Measurements from ENCODE around the gene TMEM200A.

DNA sequence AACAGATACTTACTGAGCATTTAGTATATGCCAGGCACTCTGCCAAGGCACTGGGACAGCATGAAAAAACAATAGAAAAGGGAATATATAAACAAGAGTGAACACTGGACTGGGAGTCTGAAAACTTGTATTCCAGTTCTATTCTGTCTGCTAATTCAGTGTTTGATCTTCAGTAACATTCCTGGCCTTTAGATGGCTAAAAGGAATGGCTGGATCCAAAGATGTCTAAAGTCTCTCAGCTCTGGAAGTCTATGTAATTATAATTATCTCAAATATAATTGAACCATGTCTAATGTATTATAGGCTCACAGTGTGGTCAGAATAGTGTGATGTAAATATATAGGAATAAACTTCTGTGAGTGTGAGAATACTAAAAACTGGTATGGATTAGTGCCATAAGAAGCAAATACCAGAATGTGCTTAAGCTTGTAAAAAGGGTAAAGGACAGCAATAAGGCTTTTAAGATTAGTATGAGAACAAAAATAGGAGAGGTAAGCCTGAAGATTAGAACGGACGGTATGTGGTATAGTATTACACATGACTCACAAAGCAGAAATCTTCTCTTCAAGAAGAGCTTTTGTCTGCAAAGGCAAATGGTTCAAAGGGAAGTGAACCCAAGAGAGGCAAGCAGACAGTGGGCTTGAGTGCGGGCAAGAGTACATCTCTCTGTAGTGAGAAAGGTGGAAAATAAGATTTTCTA is 68.5 kb downstream of the TMEM200A start:
- TF ChIP-seq EZH2 (IDR thresholded peaks at IDR 0.05; ENCODE audit: borderline replicate concordance, insufficient read depth, low read length, poor library complexity, severe bottlenecking) (no peak), TAF1 (IDR thresholded peaks at IDR 0.05; ENCODE audit: low read depth) (no peak), EP300 (conservative IDR thresholded peaks at IDR 0.05; ENCODE audit: poor library complexity, severe bottlenecking) (no peak), POLR2AphosphoS5 (IDR thresholded peaks at IDR 0.05) (no peak), RAD21 (conservative IDR thresholded peaks at IDR 0.05) (no peak)
- TF ChIP-seq, protein P1, sequence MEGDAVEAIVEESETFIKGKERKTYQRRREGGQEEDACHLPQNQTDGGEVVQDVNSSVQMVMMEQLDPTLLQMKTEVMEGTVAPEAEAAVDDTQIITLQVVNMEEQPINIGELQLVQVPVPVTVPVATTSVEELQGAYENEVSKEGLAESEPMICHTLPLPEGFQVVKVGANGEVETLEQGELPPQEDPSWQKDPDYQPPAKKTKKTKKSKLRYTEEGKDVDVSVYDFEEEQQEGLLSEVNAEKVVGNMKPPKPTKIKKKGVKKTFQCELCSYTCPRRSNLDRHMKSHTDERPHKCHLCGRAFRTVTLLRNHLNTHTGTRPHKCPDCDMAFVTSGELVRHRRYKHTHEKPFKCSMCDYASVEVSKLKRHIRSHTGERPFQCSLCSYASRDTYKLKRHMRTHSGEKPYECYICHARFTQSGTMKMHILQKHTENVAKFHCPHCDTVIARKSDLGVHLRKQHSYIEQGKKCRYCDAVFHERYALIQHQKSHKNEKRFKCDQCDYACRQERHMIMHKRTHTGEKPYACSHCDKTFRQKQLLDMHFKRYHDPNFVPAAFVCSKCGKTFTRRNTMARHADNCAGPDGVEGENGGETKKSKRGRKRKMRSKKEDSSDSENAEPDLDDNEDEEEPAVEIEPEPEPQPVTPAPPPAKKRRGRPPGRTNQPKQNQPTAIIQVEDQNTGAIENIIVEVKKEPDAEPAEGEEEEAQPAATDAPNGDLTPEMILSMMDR (IDR thresholded peaks at IDR 0.05; ENCODE audit: poor library complexity, severe bottlenecking) = no peak
- TF ChIP-seq, protein P2, sequence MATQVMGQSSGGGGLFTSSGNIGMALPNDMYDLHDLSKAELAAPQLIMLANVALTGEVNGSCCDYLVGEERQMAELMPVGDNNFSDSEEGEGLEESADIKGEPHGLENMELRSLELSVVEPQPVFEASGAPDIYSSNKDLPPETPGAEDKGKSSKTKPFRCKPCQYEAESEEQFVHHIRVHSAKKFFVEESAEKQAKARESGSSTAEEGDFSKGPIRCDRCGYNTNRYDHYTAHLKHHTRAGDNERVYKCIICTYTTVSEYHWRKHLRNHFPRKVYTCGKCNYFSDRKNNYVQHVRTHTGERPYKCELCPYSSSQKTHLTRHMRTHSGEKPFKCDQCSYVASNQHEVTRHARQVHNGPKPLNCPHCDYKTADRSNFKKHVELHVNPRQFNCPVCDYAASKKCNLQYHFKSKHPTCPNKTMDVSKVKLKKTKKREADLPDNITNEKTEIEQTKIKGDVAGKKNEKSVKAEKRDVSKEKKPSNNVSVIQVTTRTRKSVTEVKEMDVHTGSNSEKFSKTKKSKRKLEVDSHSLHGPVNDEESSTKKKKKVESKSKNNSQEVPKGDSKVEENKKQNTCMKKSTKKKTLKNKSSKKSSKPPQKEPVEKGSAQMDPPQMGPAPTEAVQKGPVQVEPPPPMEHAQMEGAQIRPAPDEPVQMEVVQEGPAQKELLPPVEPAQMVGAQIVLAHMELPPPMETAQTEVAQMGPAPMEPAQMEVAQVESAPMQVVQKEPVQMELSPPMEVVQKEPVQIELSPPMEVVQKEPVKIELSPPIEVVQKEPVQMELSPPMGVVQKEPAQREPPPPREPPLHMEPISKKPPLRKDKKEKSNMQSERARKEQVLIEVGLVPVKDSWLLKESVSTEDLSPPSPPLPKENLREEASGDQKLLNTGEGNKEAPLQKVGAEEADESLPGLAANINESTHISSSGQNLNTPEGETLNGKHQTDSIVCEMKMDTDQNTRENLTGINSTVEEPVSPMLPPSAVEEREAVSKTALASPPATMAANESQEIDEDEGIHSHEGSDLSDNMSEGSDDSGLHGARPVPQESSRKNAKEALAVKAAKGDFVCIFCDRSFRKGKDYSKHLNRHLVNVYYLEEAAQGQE (IDR thresholded peaks at IDR 0.05; ENCODE audit: borderline replicate concordance) = no peak

All from neural cell (in vitro differentiated cells).